Thyroid gland (tissue), 4 donors: ENCODE data around the gene GGA2. TPM values are rescaled to one million over a fixed set of nuclear protein-coding genes. Genes with fewer than 3 reads are reported as not detected.

ENCODE experiments used
- DNase-seq, 2 donors: peaks; one replicate each; pipeline ENCODE4 v3.0.0-alpha.2; 2019
- H3K27ac ChIP-seq, 3 donors: fragments of 200-600 bp; sonication (generic); 1 replicate in 2 of 3; 2 replicates in 1 of 3; pipeline ENCODE4 v1.5.1; 2016 to 2019; ENCODE audit warnings: mild to moderate bottlenecking in 1 of 3, moderate library complexity in 1 of 3
- H3K27me3 ChIP-seq: fragments of 200-600 bp; sonication (generic); one replicate; pipeline ENCODE4 v1.5.1; 2019
- H3K36me3 ChIP-seq, 2 donors: fragments of 200-600 bp; sonication (generic); one replicate each; pipeline ENCODE4 v1.5.1; 2016 to 2019
- H3K4me1 ChIP-seq, 2 donors: fragments of 200-600 bp; sonication (generic); one replicate each; pipeline ENCODE4 v1.5.1; 2017 to 2019
- H3K4me3 ChIP-seq, 3 donors: fragments of 200-600 bp; sonication (generic); replicated peaks in 1 of 3; 1 replicate in 2 of 3; 2 replicates in 1 of 3; pipeline ENCODE4 v1.5.1; 2016; ENCODE audit warnings: mild to moderate bottlenecking in 1 of 3
- H3K9me3 ChIP-seq: fragments of 200-600 bp; sonication (generic); one replicate; pipeline ENCODE4 v1.5.1; 2017
- CTCF ChIP-seq, 6 experiments: fragments of 200-600 bp in 3 of 6; fragments of 450-650 bp in 3 of 6; sonication (generic) in 3 of 6; IDR thresholded peaks; one replicate each; pipeline ENCODE4 v1.5.1; 2016 to 2019; ENCODE audit warnings: antibody characterized with exemption in 6 of 6, mild to moderate bottlenecking in 2 of 6, inconsistent platforms in 1 of 6, moderate library complexity in 1 of 6
- POLR2A ChIP-seq, 2 donors: fragments of 450-650 bp; IDR thresholded peaks; one replicate each; pipeline ENCODE4 v1.6.1; 2017; ENCODE audit warnings: antibody characterized with exemption in 2 of 2, mild to moderate bottlenecking in 2 of 2, moderate library complexity in 1 of 2
- WGBS, 2 donors: methylation state at CpG; one replicate each; pipeline ENCODE4 v1.1.5; 2017; 5-methylcytosine and 5-hydroxymethylcytosine counted together
- intact Hi-C: fragments of 100-400 bp; cut with DNase I; formaldehyde crosslinking; loops from one replicate; pipeline ENCODE4 v1.15.1; 2023
- total RNA-seq, 4 donors: library from RNA; depleted of rRNA; stranded (reverse); fragments of >200 nt; gene quantifications; one replicate each; pipeline ENCODE4 v1.2.3, GENCODE V29; 2016

GGA2 gene
- total RNA-seq, 4 donors from 2014 or later, result 103 to 190 (median 159) TPM

GRCh38 chr16:23527961-23528643 is 17.8 kb upstream of the GGA2 start:
- DNase-seq, result no peak
- Histone ChIP-seq H3K27me3 (no peaks in the 10 kb centered on the region), H3K27ac (no peak overlapping the region), H3K9me3 (no peaks in the 10 kb centered on the region), H3K36me3 (peaks cover 25 to 54% of the 10 kb centered on the region in 2 donors), H3K4me1 (no peaks in the 10 kb centered on the region), H3K4me3 (no peak overlapping the region)
- intact Hi-C loops, result no loop called here
- WGBS, 2 donors, result 89 to 91% methylated on average over 11 of the region's 11 CpGs
- TF ChIP-seq POLR2A (IDR thresholded peaks at IDR 0.05) (no peak), CTCF (IDR thresholded peaks at IDR 0.05) (no peak)

GRCh38 chr16:23524886-23525285 is 14.6 kb upstream of the GGA2 start:
- Histone ChIP-seq H3K4me3 (no peak overlapping the region), H3K9me3 (no peaks in the 10 kb centered on the region), H3K27ac (no peak overlapping the region), H3K36me3 (peaks cover 14 to 45% of the 10 kb centered on the region in 2 donors), H3K4me1 (no peaks in the 10 kb centered on the region), H3K27me3 (no peaks in the 10 kb centered on the region)
- TF ChIP-seq CTCF (IDR thresholded peaks at IDR 0.05) (no peak), POLR2A (IDR thresholded peaks at IDR 0.05) (no peak)
- DNase-seq, result no peak
- intact Hi-C loops, result no loop called here
- 95 to 100% methylated on average over 3 of the region's 3 CpGs for WGBS, 2 donors

GRCh38 chr16:23523876-23524385 is 13.6 kb upstream of the GGA2 start:
- no peak for DNase-seq
- Histone ChIP-seq H3K4me1 (no peaks in the 10 kb centered on the region), H3K27me3 (no peaks in the 10 kb centered on the region), H3K36me3 (peaks cover 5 to 36% of the 10 kb centered on the region in 2 donors), H3K4me3 (no peak overlapping the region), H3K27ac (no peak overlapping the region), H3K9me3 (no peaks in the 10 kb centered on the region)
- TF ChIP-seq POLR2A (IDR thresholded peaks at IDR 0.05), result no peak
- TF ChIP-seq CTCF (IDR thresholded peaks at IDR 0.05), result no peak
- WGBS, 2 donors, result 92 to 95% methylated on average over 7 of the region's 7 CpGs
- intact Hi-C loops, result no loop called here

GRCh38 chr16:23523321-23523720 is 13.0 kb upstream of the GGA2 start:
- H3K27ac ChIP-seq, result no peak overlapping the region
- no peaks in the 10 kb centered on the region for H3K9me3 ChIP-seq
- H3K4me3 ChIP-seq, result no peak overlapping the region
- H3K36me3 ChIP-seq, result peaks cover 0 to 30% of the 10 kb centered on the region in 2 donors
- H3K27me3 ChIP-seq, result no peaks in the 10 kb centered on the region
- WGBS, 2 donors, result 93 to 96% methylated on average over 6 of the region's 6 CpGs
- DNase-seq, result no peak
- intact Hi-C loops, result no loop called here
- TF ChIP-seq CTCF (IDR thresholded peaks at IDR 0.05), result no peak
- no peak for TF ChIP-seq POLR2A (IDR thresholded peaks at IDR 0.05)
- H3K4me1 ChIP-seq, result no peaks in the 10 kb centered on the region

- Histone ChIP-seq H3K9me3 (no peaks in the 10 kb centered on the region), H3K36me3 (peaks cover 0 to 29% of the 10 kb centered on the region in 2 donors), H3K27me3 (no peaks in the 10 kb centered on the region), H3K4me3 (no peak overlapping the region), H3K4me1 (no peaks in the 10 kb centered on the region), H3K27ac (no peak overlapping the region)
- TF ChIP-seq POLR2A (IDR thresholded peaks at IDR 0.05) (no peak), CTCF (IDR thresholded peaks at IDR 0.05) (no peak)
- 96 to 99% methylated on average over 4 of the region's 4 CpGs for WGBS, 2 donors
- no peak for DNase-seq
- intact Hi-C loops, result no loop called here
Measured at GRCh38 chr16:23521965-23522364, 11.7 kb upstream of the GGA2 start.
